GM12878 (cell line): ENCODE data around the gene TAOK2. TPM values are rescaled to one million over a fixed set of nuclear protein-coding genes. Genes with fewer than 3 reads are reported as not detected.

Source experiments
- ATAC-seq: fragments of 200-7000 bp; cut with Tn5 transposase; 3 replicates; pipeline ENCODE4 v1.9.1; 2020; ENCODE audit warnings: mild to moderate bottlenecking, moderate library complexity
- Bru-seq: library from RNA; stranded (reverse); fragments of 400-500 nt; gene quantifications from one replicate; lab custom pipeline; 2021; lab: Mats Ljungman, UMichigan
- BruChase-seq, 2 experiments: library from RNA; stranded (reverse); fragments of 400-500 nt; gene quantifications; one replicate each; lab custom pipeline; 2021; lab: Mats Ljungman, UMichigan
- BruUV-seq: library from RNA; stranded (reverse); fragments of 400-500 nt; replicated peaks from 2 replicates; lab custom pipeline; 2021; lab: Mats Ljungman, UMichigan
- CTCF ChIA-PET: fragments of 300-600 bp; sonication (Branson Sonifier 250); formaldehyde crosslinking; extraction: SDS; loops from one replicate; lab custom pipeline; 2021; ENCODE audit warnings: inconsistent platforms; lab: Yijun Ruan, JAX
- POLR2A ChIA-PET: fragments of 350-600 bp; formaldehyde crosslinking; extraction: SDS; loops from one replicate; lab custom pipeline; 2021; ENCODE audit warnings: inconsistent platforms; lab: Charles Lee
- RAD21 ChIA-PET: fragments of 300-600 bp; sonication (Branson Sonifier 250); formaldehyde crosslinking; loops from one replicate; lab custom pipeline; 2023; ENCODE audit warnings: antibody characterized with exemption; ENCODE audit not compliant: unreplicated experiment; lab: Charles Lee
- SMC1A ChIA-PET: fragments of 300-600 bp; sonication (Branson Sonifier 250); formaldehyde crosslinking; loops from one replicate; lab custom pipeline; 2023; ENCODE audit not compliant: unreplicated experiment, uncharacterized antibody; lab: Charles Lee
- DNase-seq: peaks from one replicate; pipeline ENCODE4 v3.0.0-alpha.2; 2011; ENCODE audit warnings: low read depth, low spot score
- FAIRE-seq: peaks from 3 replicates; lab custom pipeline; 2011; peaks lifted over from hg19 to GRCh38; lab: Jason Lieb, UNC
- H2AFZ ChIP-seq: 2 replicates; pipeline ENCODE4 v1.6.0; 2011; ENCODE audit warnings: low read depth, low read length, control low read depth; ENCODE audit not compliant: control insufficient read depth
- H3K27ac ChIP-seq: 2 replicates; pipeline ENCODE4 v1.5.1; 2011; ENCODE audit warnings: control low read depth; ENCODE audit not compliant: control insufficient read depth, insufficient read depth
- H3K27me3 ChIP-seq, 2 experiments: replicated peaks in 1 of 2; 2 replicates each; pipeline versions ENCODE4 v1.6.0 to v1.6.1; 2011; ENCODE audit warnings: low read length in 1 of 2; ENCODE audit not compliant: control insufficient read depth in 2 of 2, insufficient read depth in 2 of 2
- H3K36me3 ChIP-seq, 2 experiments: 2 replicates each; pipeline ENCODE4 v1.5.1; 2011; ENCODE audit warnings: low read length in 1 of 2; ENCODE audit not compliant: control insufficient read depth in 2 of 2, insufficient read depth in 2 of 2
- H3K4me1 ChIP-seq: 2 replicates; pipeline ENCODE4 v1.6.1; 2011; ENCODE audit warnings: mild to moderate bottlenecking, low read length, moderate library complexity, mixed read lengths; ENCODE audit not compliant: control insufficient read depth, insufficient read depth
- H3K4me2 ChIP-seq: 2 replicates; pipeline ENCODE4 v1.6.0; 2011; ENCODE audit warnings: control low read depth; ENCODE audit not compliant: control insufficient read depth, insufficient read depth
- H3K4me3 ChIP-seq: fragments of 200-600 bp; sonication (generic); 2 replicates; pipeline ENCODE4 v1.5.1; 2016
- H3K79me2 ChIP-seq: 2 replicates; pipeline ENCODE4 v1.6.0; 2011; ENCODE audit warnings: low read length; ENCODE audit not compliant: control insufficient read depth, insufficient read depth
- H3K9ac ChIP-seq: 2 replicates; pipeline ENCODE4 v1.8.0; 2011; ENCODE audit warnings: low read length, control low read depth, mixed read lengths; ENCODE audit not compliant: control insufficient read depth, insufficient read depth
- H3K9me3 ChIP-seq: replicated peaks from 3 replicates; pipeline ENCODE4 v1.5.1; 2011; ENCODE audit warnings: mild to moderate bottlenecking, low read length; ENCODE audit not compliant: control insufficient read depth, insufficient read depth
- H4K20me1 ChIP-seq: 2 replicates; pipeline ENCODE4 v1.6.0; 2011; ENCODE audit not compliant: control insufficient read depth, insufficient read depth
- EZH2 ChIP-seq: IDR thresholded peaks from 2 replicates; pipeline ENCODE4 v1.6.1; 2012; ENCODE audit warnings: low read depth, mild to moderate bottlenecking, control low read depth, inconsistent platforms, low read length, borderline replicate concordance; ENCODE audit not compliant: control insufficient read depth
- FOXK2 ChIP-seq: fragments of 450-650 bp; IDR thresholded peaks from 2 replicates; pipeline ENCODE4 v1.6.1; 2017; ENCODE audit warnings: mild to moderate bottlenecking, moderate library complexity
- JUND ChIP-seq: IDR thresholded peaks from 2 replicates; pipeline ENCODE4 v1.6.1; 2012; ENCODE audit warnings: low read depth, mild to moderate bottlenecking, low read length, improper control_type of control experiment, moderate library complexity
- MEF2A ChIP-seq: IDR thresholded peaks from 2 replicates; pipeline ENCODE4 v1.6.1; 2011; ENCODE audit warnings: low read depth, mild to moderate bottlenecking, low read length, moderate library complexity; ENCODE audit not compliant: insufficient read depth
- MTA3 ChIP-seq: IDR thresholded peaks from 2 replicates; pipeline ENCODE4 v1.6.1; 2012; ENCODE audit warnings: low read length, inconsistent platforms, borderline replicate concordance
- NFXL1 ChIP-seq: fragments of 450-650 bp; IDR thresholded peaks from 2 replicates; pipeline ENCODE4 v1.6.1; 2017; ENCODE audit warnings: antibody characterized with exemption, mild to moderate bottlenecking, borderline replicate concordance
- NR2C2 ChIP-seq: IDR thresholded peaks from 2 replicates; pipeline ENCODE4 v1.6.1; 2011; ENCODE audit warnings: borderline replicate concordance, low read depth; ENCODE audit not compliant: control insufficient read depth, insufficient read length
- PAX8 ChIP-seq: fragments of 450-650 bp; IDR thresholded peaks from 2 replicates; pipeline ENCODE4 v1.6.1; 2017; ENCODE audit warnings: mild to moderate bottlenecking, moderate library complexity
- PML ChIP-seq: IDR thresholded peaks from 2 replicates; pipeline ENCODE4 v1.6.1; 2012; ENCODE audit warnings: low read length, inconsistent platforms
- TCF12 ChIP-seq: IDR thresholded peaks from 2 replicates; pipeline ENCODE4 v1.6.1; 2011; ENCODE audit warnings: low read depth, mild to moderate bottlenecking, low read length
- ZNF274 ChIP-seq: IDR thresholded peaks from one replicate; pipeline ENCODE4 v1.8.0; 2011; ENCODE audit not compliant: insufficient read length, insufficient read depth
- WGBS: methylation state at CpG from one replicate; pipeline ENCODE4 v1.1.6; 2016; ENCODE audit warnings: low lambda C conversion rate; ENCODE audit not compliant: insufficient replicate concordance, insufficient coverage; ENCODE audit errors: missing lambda C conversion rate; 5-methylcytosine and 5-hydroxymethylcytosine counted together
- in situ Hi-C: fragments of 300-500 bp; cut with MboI; formaldehyde crosslinking; loops from 9 replicates; pipeline ENCODE4 v1.14.3; 2018; ENCODE audit warnings: mixed read lengths
- intact Hi-C: fragments of 100-400 bp; cut with micrococcal nuclease; formaldehyde crosslinking; loops from one replicate; pipeline ENCODE4 v1.14.2; 2022; ENCODE audit not compliant: unreplicated experiment
- long read RNA-seq, 2 experiments: library from polyadenylated mRNA; unstranded; transcript quantifications; one replicate each; pipeline ENCODE4 v2.0.0, GENCODE V29; 2019 to 2020
- polyA minus RNA-seq, 3 experiments: library from RNA; depleted of rRNA, polyadenylated mRNA; stranded (reverse); fragments of >200 nt; gene quantifications; 2 replicates each; pipeline ENCODE4 v1.2.3, GENCODE V29; 2011
- polyA plus RNA-seq, 11 experiments: library from polyadenylated mRNA; depleted of rRNA in 4 of 11; unstranded in 6 of 11; stranded (reverse) in 5 of 11; fragments of >200 nt; fragmentation: Nextera tagmentation in 4 of 11; fragmentation: Illumina TruSeq in 1 of 11; extraction: Ambion mirVana in 4 of 11; extraction: Trizol in 1 of 11; gene quantifications; 1 replicate in 1 of 11; 2 replicates in 10 of 11; pipeline versions ENCODE4 v1.2.1 to v1.2.3, GENCODE V29; 2011 to 2016; ENCODE audit warnings: inconsistent platforms in 2 of 11, missing spikeins in 2 of 11, low read depth in 1 of 11
- total RNA-seq, 4 experiments: library from RNA; depleted of rRNA in 3 of 4; stranded (reverse); fragments of >200 nt in 3 of 4; fragmentation: Illumina TruSeq in 1 of 4; extraction: Trizol in 1 of 4; gene quantifications; 2 replicates each; pipeline versions ENCODE4 v1.2.1 to v1.2.3, GENCODE V29; 2013 to 2021
- TF ChIP-seq, protein P1 (sequence below): fragments of 450-650 bp; IDR thresholded peaks from 2 replicates; pipeline ENCODE4 v1.6.1; 2016; ENCODE audit warnings: mild to moderate bottlenecking
- TF ChIP-seq, protein P2 (sequence below): fragments of 150-350 bp; IDR thresholded peaks from 2 replicates; pipeline ENCODE4 v1.6.1; 2016; ENCODE audit warnings: low read depth, low read length

TAOK2 gene
- total RNA-seq (2013; cell fraction: nucleolus; rRNA removed): 35.8 and 41.9 TPM in 2 replicates
- total RNA-seq (2014; rRNA removed): 24.4 and 28.5 TPM in 2 replicates
- total RNA-seq (2014; rRNA removed; fragmentation: Illumina TruSeq; extraction: Trizol): 10.7 and 11.9 TPM in 2 replicates
- 33.8 and 40.2 TPM in 2 replicates for total RNA-seq (2021)
- 5.1 TPM for polyA plus RNA-seq (2011; ENCODE audit: low read depth)
- 8.8 and 14.3 TPM in 2 replicates for polyA plus RNA-seq (2011; rRNA removed)
- polyA plus RNA-seq (2011; cell fraction: cytosol; rRNA removed): 13.0 and 20.3 TPM in 2 replicates
- polyA plus RNA-seq (2011; cell fraction: nucleus; rRNA removed): 86.5 and 119 TPM in 2 replicates
- 14.4 and 14.9 TPM in 2 replicates for polyA plus RNA-seq (2012)
- polyA plus RNA-seq (2014; fragmentation: Illumina TruSeq; extraction: Trizol): 7.4 and 11.1 TPM in 2 replicates
- polyA plus RNA-seq (2014; fragmentation: Nextera tagmentation; extraction: Ambion mirVana): under 1 TPM; 0.14 to 0.51 TPM
- polyA plus RNA-seq (2014; rRNA removed): 27.7 and 32.8 TPM in 2 replicates
- polyA plus RNA-seq (2016; fragmentation: Nextera tagmentation; extraction: Ambion mirVana): 10 to 100 TPM in 1 of 2 experiments, 1 to 10 TPM in 1; 9.8 to 11.2 TPM
- 12.6 and 19.8 TPM in 2 replicates for polyA minus RNA-seq (2011; rRNA and poly(A)+ RNA removed)
- 7.2 and 9.7 TPM in 2 replicates for polyA minus RNA-seq (2011; cell fraction: cytosol; rRNA and poly(A)+ RNA removed)
- polyA minus RNA-seq (2011; cell fraction: nucleus; rRNA and poly(A)+ RNA removed): 17.8 and 27.7 TPM in 2 replicates
- Bru-seq, nascent RNA: percentile 75 among the genes with signal in this experiment
- percentile 84 among the genes with signal in this experiment for BruChase-seq, experiment 1, labeled RNA remaining after a 6-hour chase
- percentile 85 among the genes with signal in this experiment for BruChase-seq, experiment 2, labeled RNA remaining after a 2-hour chase
- long read RNA-seq, experiment 1, partial matches to known transcripts: 2 of 4 reads
- long read RNA-seq, experiment 1, other reads (novel, unspliced or antisense): 2 of 4 reads
- long read RNA-seq, experiment 2, partial matches to known transcripts: 0 of 1 reads
- long read RNA-seq, experiment 2, other reads (novel, unspliced or antisense): 1 of 1 reads

DNA sequence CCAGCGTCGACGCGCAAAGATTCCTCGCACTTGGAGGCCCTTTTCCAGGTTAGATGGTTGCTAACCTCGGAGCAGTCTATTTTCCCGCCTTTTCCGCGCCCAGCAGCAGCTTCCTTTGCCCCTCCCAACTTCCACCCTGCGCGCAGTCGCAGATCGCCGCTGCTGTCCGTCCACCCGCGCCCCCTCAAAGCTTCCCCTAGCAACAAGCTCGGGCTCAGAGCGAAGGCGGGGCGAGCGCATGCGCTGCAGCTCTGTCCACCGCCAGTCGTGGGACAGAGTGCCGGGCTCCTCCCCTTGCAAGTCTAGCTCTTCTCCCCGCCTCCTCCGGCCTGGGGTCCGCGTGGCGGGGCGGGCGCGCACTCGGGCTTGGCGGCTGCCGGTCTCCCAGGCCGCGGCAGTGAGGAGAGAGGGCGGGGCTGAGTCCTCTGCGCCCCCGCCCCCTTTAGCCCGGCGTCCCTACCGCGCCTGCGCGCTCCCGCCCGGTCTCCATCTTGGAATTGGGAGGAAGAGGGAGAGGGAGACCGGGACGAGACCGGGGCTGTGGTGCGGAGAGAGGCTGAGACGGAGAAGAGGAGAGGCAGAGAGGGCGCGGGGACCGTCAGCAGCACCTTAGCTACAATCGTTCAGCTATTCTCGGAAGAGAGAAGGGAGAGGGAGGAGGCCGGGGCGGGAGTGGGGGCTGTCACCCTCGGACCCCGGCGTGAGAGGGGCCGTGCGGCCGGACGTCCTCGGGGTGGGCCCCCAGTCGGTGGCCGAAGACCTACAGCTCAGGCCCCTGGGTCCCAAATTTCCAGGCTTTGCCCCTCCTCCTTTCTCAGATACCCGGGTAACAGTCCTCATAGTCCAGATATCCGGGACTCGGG lies at the start of gene TAOK2:
TAOK2 (plus strand) TSS at position 485 of the 863 bp plus-strand sequence. CDS start 3,905 bp downstream, outside the sequence.
- Histone ChIP-seq H3K79me2 (peaks cover 37% of the 10 kb centered on the region), H3K27ac (peak within 1 kb of the TSS; percentile 90), H3K4me2 (peak within 1 kb of the TSS; percentile 91), H4K20me1 (no peaks in the 10 kb centered on the region), H3K36me3 (peaks cover 4 to 8% of the 10 kb centered on the region in 2 experiments; a peak in 3 of 4 replicates), H3K27me3 (no peaks in the 10 kb centered on the region), H3K9me3 (no peaks in the 10 kb centered on the region; the same call in 2 of the 3 replicates), H3K4me3 (peak within 1 kb of the TSS; percentile 99), H3K9ac (peak within 1 kb of the TSS; percentile 86), H3K4me1 (peaks cover 9% of the 10 kb centered on the region), H2AFZ (peak within 1 kb of the TSS; percentile 81)
- 10% methylated on average over 61 of the region's 75 CpGs for WGBS
- ChIA-PET SMC1A (interaction anchor here (0.8 to 2.8 kb wide), 6 partner anchors 9 to 125 kb away, joined by 3 to 20 read pairs (median 4); partner anchors contain the start of genes HIRIP3 and TMEM219), RAD21 (interaction anchor here (0.5 to 2.3 kb wide), 8 partner anchors 11 to 561 kb away, joined by 3 to 19 read pairs (median 4); partner anchors contain the start of genes ALDOA, HIRIP3, INO80E and KCTD13), CTCF (interaction anchor here (0.5 to 2.5 kb wide), 11 partner anchors 12 to 393 kb away, joined by 3 to 21 read pairs (median 5); partner anchors contain the start of genes HIRIP3, KCTD13 and TMEM219), POLR2A (interaction anchor here (0.6 to 6.0 kb wide), 19 partner anchors 8 to 445 kb away, joined by 3 to 53 read pairs (median 3); partner anchors contain the start of genes ALDOA, HIRIP3, INO80E and KCTD13)
- no TSS peak for BruUV-seq
- DNase-seq (peak; percentile 92), ATAC-seq (peak; percentile 98), FAIRE-seq (peak; percentile 96)
- intact Hi-C loops (no loop called here), in situ Hi-C loops (no loop called here)
- TF ChIP-seq NR2C2 (no peak), EZH2 (no peak), FOXK2 (no peak), MEF2A (0 out of 2 replicates have a peak, but pooled peaks have one; percentile 23), JUND (no peak), NFXL1 (no peak), PML (peak; percentile 34; the same call in 1 of the 2 replicates), ZNF274 (no peak), TCF12 (0 out of 2 replicates have a peak, but pooled peaks have one; percentile 13), MTA3 (no peak), PAX8 (no peak)
- TF ChIP-seq, protein P1, sequence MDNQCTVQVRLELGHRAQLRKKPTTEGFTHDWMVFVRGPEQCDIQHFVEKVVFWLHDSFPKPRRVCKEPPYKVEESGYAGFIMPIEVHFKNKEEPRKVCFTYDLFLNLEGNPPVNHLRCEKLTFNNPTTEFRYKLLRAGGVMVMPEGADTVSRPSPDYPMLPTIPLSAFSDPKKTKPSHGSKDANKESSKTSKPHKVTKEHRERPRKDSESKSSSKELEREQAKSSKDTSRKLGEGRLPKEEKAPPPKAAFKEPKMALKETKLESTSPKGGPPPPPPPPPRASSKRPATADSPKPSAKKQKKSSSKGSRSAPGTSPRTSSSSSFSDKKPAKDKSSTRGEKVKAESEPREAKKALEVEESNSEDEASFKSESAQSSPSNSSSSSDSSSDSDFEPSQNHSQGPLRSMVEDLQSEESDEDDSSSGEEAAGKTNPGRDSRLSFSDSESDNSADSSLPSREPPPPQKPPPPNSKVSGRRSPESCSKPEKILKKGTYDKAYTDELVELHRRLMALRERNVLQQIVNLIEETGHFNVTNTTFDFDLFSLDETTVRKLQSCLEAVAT: peak; percentile 84
- TF ChIP-seq, protein P2, sequence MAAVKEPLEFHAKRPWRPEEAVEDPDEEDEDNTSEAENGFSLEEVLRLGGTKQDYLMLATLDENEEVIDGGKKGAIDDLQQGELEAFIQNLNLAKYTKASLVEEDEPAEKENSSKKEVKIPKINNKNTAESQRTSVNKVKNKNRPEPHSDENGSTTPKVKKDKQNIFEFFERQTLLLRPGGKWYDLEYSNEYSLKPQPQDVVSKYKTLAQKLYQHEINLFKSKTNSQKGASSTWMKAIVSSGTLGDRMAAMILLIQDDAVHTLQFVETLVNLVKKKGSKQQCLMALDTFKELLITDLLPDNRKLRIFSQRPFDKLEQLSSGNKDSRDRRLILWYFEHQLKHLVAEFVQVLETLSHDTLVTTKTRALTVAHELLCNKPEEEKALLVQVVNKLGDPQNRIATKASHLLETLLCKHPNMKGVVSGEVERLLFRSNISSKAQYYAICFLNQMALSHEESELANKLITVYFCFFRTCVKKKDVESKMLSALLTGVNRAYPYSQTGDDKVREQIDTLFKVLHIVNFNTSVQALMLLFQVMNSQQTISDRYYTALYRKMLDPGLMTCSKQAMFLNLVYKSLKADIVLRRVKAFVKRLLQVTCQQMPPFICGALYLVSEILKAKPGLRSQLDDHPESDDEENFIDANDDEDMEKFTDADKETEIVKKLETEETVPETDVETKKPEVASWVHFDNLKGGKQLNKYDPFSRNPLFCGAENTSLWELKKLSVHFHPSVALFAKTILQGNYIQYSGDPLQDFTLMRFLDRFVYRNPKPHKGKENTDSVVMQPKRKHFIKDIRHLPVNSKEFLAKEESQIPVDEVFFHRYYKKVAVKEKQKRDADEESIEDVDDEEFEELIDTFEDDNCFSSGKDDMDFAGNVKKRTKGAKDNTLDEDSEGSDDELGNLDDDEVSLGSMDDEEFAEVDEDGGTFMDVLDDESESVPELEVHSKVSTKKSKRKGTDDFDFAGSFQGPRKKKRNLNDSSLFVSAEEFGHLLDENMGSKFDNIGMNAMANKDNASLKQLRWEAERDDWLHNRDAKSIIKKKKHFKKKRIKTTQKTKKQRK: no peak
